Tibial nerve (tissue), 4 donors: Measurements from ENCODE around the gene INPPL1.

Source experiments
- EP300 ChIP-seq, 2 donors: sonication (generic); formaldehyde crosslinking; IDR thresholded peaks; one replicate each; pipeline ENCODE4 v1.6.1; 2017; ENCODE audit warnings: antibody characterized with exemption in 2 of 2, mild to moderate bottlenecking in 1 of 2
- POLR2A ChIP-seq, 2 donors: fragments of 450-650 bp; IDR thresholded peaks; one replicate each; pipeline ENCODE4 v1.6.1; 2017; ENCODE audit warnings: antibody characterized with exemption in 2 of 2, mild to moderate bottlenecking in 2 of 2, moderate library complexity in 2 of 2
- TF ChIP-seq, protein P1 (sequence below), 5 experiments: fragments of 200-600 bp in 3 of 5; fragments of 450-650 bp in 2 of 5; sonication (generic) in 3 of 5; IDR thresholded peaks; one replicate each; pipeline ENCODE4 v1.5.1; 2016 to 2019; ENCODE audit warnings: antibody characterized with exemption in 5 of 5, mild to moderate bottlenecking in 3 of 5, moderate library complexity in 2 of 5

DNA sequence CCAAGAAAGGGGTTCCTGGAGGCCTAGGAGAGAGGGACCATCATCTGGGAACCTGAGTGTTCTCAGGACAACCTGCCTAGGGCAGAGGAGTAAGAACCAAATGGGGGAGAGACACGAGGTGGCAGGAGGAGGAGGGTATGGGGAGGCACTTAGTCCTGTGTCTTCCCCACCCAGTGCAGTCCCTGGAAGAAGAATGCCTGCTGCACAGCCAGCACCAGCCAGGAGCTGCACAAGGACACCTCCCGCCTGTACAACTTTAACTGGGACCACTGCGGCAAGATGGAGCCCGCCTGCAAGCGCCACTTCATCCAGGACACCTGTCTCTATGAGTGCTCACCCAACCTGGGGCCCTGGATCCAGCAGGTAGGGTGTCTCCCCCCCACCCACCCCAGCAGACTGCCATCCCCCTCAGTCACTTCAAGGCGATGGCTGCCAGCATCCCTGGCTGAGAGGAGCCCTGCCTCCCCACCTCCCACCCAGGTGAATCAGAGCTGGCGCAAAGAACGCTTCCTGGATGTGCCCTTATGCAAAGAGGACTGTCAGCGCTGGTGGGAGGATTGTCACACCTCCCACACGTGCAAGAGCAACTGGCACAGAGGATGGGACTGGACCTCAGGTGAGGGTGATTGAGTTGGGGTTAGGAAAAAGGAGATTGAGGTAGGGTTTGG, 3.7 kb upstream of the INPPL1 start:
- TF ChIP-seq POLR2A (IDR thresholded peaks at IDR 0.05) (no peak), EP300 (IDR thresholded peaks at IDR 0.05) (no peak)
- TF ChIP-seq, protein P1, sequence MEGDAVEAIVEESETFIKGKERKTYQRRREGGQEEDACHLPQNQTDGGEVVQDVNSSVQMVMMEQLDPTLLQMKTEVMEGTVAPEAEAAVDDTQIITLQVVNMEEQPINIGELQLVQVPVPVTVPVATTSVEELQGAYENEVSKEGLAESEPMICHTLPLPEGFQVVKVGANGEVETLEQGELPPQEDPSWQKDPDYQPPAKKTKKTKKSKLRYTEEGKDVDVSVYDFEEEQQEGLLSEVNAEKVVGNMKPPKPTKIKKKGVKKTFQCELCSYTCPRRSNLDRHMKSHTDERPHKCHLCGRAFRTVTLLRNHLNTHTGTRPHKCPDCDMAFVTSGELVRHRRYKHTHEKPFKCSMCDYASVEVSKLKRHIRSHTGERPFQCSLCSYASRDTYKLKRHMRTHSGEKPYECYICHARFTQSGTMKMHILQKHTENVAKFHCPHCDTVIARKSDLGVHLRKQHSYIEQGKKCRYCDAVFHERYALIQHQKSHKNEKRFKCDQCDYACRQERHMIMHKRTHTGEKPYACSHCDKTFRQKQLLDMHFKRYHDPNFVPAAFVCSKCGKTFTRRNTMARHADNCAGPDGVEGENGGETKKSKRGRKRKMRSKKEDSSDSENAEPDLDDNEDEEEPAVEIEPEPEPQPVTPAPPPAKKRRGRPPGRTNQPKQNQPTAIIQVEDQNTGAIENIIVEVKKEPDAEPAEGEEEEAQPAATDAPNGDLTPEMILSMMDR (IDR thresholded peaks at IDR 0.05): no peak
